PC-3 (cell line): ENCODE data around the gene SEMA5A. TPM values are rescaled to one million over a fixed set of nuclear protein-coding genes. Genes with fewer than 3 reads are reported as not detected.

Experiments used
- ATAC-seq: fragments of 200-7000 bp; cut with Tn5 transposase; 2 replicates; pipeline ENCODE4 v1.9.1; 2020; ENCODE audit warnings: mild to moderate bottlenecking, moderate library complexity
- BruUV-seq: library from RNA; stranded (reverse); fragments of 400-500 nt; replicated peaks from 2 replicates; lab custom pipeline; 2021; lab: Mats Ljungman, UMichigan
- CTCF ChIA-PET: fragments of 300-600 bp; sonication (Branson Sonifier 250); formaldehyde crosslinking; loops from one replicate; lab custom pipeline; 2022; ENCODE audit warnings: antibody characterized with exemption; lab: Charles Lee
- POLR2A ChIA-PET: fragments of 300-600 bp; sonication (Branson Sonifier 250); formaldehyde crosslinking; loops from one replicate; lab custom pipeline; 2022; ENCODE audit warnings: antibody characterized with exemption; ENCODE audit not compliant: unreplicated experiment; lab: Charles Lee
- DNase-seq: peaks from one replicate; pipeline ENCODE4 v3.0.0-alpha.2; 2015
- H2AFZ ChIP-seq: fragments of 300-600 bp; sonication (generic); 2 replicates; pipeline ENCODE4 v1.6.0; 2016; ENCODE audit warnings: antibody characterized with exemption, low read length
- H3F3A ChIP-seq: fragments of 300-600 bp; sonication (generic); one replicate; pipeline ENCODE4 v1.6.0; 2017; ENCODE audit warnings: antibody characterized with exemption, low read length, control low read depth, mild to moderate bottlenecking; ENCODE audit not compliant: unreplicated experiment
- H3K27ac ChIP-seq: fragments of 300-600 bp; sonication (generic); 2 replicates; pipeline ENCODE4 v1.5.1; 2016; ENCODE audit warnings: mild to moderate bottlenecking, low read length
- H3K27me3 ChIP-seq: fragments of 300-600 bp; sonication (generic); 2 replicates; pipeline ENCODE4 v1.6.1; 2016; ENCODE audit warnings: low read length, mixed read lengths
- H3K36me3 ChIP-seq: fragments of 300-600 bp; sonication (generic); 2 replicates; pipeline ENCODE4 v1.6.1; 2016; ENCODE audit warnings: low read depth, mixed run types, low read length, mixed read lengths
- H3K4me1 ChIP-seq: fragments of 300-600 bp; sonication (generic); 2 replicates; pipeline ENCODE4 v1.5.1; 2016; ENCODE audit warnings: low read length; ENCODE audit not compliant: insufficient read depth
- H3K4me2 ChIP-seq: fragments of 300-600 bp; sonication (generic); 2 replicates; pipeline ENCODE4 v1.6.0; 2016; ENCODE audit warnings: low read length
- H3K4me3 ChIP-seq: fragments of 300-600 bp; sonication (generic); 2 replicates; pipeline ENCODE4 v1.5.1; 2016; ENCODE audit warnings: mild to moderate bottlenecking, low read length, mixed read lengths
- H3K79me2 ChIP-seq: fragments of 300-600 bp; sonication (generic); 2 replicates; pipeline ENCODE4 v1.6.1; 2017; ENCODE audit warnings: low read length, mixed read lengths
- H3K9ac ChIP-seq: fragments of 300-600 bp; sonication (generic); 2 replicates; pipeline ENCODE4 v1.6.0; 2016; ENCODE audit warnings: mild to moderate bottlenecking, low read length
- H3K9me2 ChIP-seq: fragments of 300-600 bp; sonication (generic); replicated peaks from 2 replicates; pipeline ENCODE4 v1.6.1; 2016; ENCODE audit warnings: mixed run types, low read length, mixed read lengths
- H3K9me3 ChIP-seq: fragments of 300-600 bp; sonication (generic); 2 replicates; pipeline ENCODE4 v1.6.1; 2016; ENCODE audit warnings: low read length, mixed read lengths
- H4K20me1 ChIP-seq: fragments of 300-600 bp; sonication (generic); 2 replicates; pipeline ENCODE4 v1.6.1; 2016; ENCODE audit warnings: low read length, mixed read lengths
- CTCF ChIP-seq: fragments of 300-600 bp; sonication (generic); conservative IDR thresholded peaks from 2 replicates; pipeline ENCODE4 v1.5.1; 2017; ENCODE audit warnings: antibody characterized with exemption, low read depth, mild to moderate bottlenecking, low read length
- EZH2 ChIP-seq: fragments of 300-600 bp; sonication (generic); IDR thresholded peaks from one replicate; pipeline ENCODE4 v1.6.1; 2017; ENCODE audit warnings: antibody characterized with exemption, mild to moderate bottlenecking, low read length; ENCODE audit not compliant: unreplicated experiment
- EZH2phosphoT487 ChIP-seq: fragments of 300-600 bp; sonication (generic); IDR thresholded peaks from 2 replicates; pipeline ENCODE4 v1.6.1; 2018; ENCODE audit warnings: mild to moderate bottlenecking, antibody characterized with exemption, low read length, borderline replicate concordance
- intact Hi-C: fragments of 100-400 bp; cut with micrococcal nuclease; formaldehyde crosslinking; loops from 2 replicates; pipeline ENCODE4 v1.9.0; 2023
- total RNA-seq: library from RNA; depleted of rRNA; stranded (reverse); fragments of >200 nt; gene quantifications from 2 replicates; pipeline ENCODE4 v1.2.3, GENCODE V29; 2014

The SEMA5A gene
- total RNA-seq, 1 experiment from 2014 or later = 4.4 TPM

GRCh38 chr5:9279774-9280173, 266.1 kb downstream of the SEMA5A start:
- H3K9me2 ChIP-seq = no peaks in the 10 kb centered on the region
- CTCF ChIA-PET = no interaction called here
- TF ChIP-seq EZH2 (no peak), EZH2phosphoT487 (no peak), CTCF (no peak)
- intact Hi-C loops = no loop called here
- H3K4me2 ChIP-seq = no peak overlapping the region
- no peaks in the 10 kb centered on the region for H3K27me3 ChIP-seq
- H2AFZ ChIP-seq = no peak overlapping the region
- H3K9me3 ChIP-seq = no peaks in the 10 kb centered on the region
- H3F3A ChIP-seq = no peaks in the 10 kb centered on the region
- H3K9ac ChIP-seq = no peak overlapping the region
- no peaks in the 10 kb centered on the region; the same call in 1 of the 2 replicates for H3K4me1 ChIP-seq
- no peaks in the 10 kb centered on the region for H3K36me3 ChIP-seq
- POLR2A ChIA-PET = no interaction called here
- no peaks in the 10 kb centered on the region for H3K79me2 ChIP-seq
- BruUV-seq = no TSS peak
- no peaks in the 10 kb centered on the region for H4K20me1 ChIP-seq
- no peak overlapping the region for H3K27ac ChIP-seq
- ATAC-seq (no peak), DNase-seq (no peak)
- no peak overlapping the region for H3K4me3 ChIP-seq

DNA sequence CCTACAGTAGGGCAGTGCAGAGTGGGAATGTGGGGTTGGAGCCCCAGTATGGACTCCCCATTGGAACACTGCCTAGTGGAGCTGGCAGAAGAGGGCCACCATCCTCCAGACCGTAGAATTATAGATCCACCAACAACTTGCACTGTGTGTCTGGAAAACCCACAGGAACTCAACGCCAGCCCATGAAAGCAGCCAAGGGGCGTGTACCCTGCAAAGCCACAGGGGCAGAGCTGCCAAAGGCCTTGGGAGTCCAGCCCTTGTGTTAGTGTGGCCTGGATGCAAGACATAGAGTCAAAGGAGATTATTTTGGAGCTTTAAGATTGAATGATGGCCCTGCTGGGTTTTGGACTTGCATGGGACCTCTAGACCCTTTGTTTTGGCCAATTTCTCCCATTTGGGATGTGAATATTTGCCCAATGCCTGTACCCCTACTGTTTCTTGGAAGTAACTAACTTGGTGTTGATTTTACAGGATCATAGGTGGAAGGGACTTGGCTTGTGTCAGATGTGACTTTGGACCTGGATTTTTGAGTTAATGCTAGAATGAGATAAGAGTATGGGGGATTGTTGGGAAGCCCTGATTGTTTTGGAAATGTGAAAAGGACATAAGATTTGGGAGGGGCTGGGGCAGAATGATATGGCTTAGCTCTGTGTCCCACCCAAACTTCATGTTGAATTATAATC, 266.8 kb downstream of the SEMA5A start:
- Histone ChIP-seq H3K4me2 (no peak overlapping the region), H3K4me3 (no peak overlapping the region), H4K20me1 (no peaks in the 10 kb centered on the region), H3K27ac (no peak overlapping the region), H3K36me3 (no peaks in the 10 kb centered on the region), H3K4me1 (no peaks in the 10 kb centered on the region; the same call in 1 of the 2 replicates), H3K9me2 (no peaks in the 10 kb centered on the region), H3K79me2 (no peaks in the 10 kb centered on the region), H3K9ac (no peak overlapping the region), H3F3A (no peaks in the 10 kb centered on the region), H3K9me3 (no peaks in the 10 kb centered on the region), H2AFZ (no peak overlapping the region), H3K27me3 (no peaks in the 10 kb centered on the region)
- DNase-seq (no peak), ATAC-seq (no peak)
- BruUV-seq = no TSS peak
- intact Hi-C loops = no loop called here
- no peak for TF ChIP-seq CTCF
- no peak for TF ChIP-seq EZH2phosphoT487
- TF ChIP-seq EZH2 = no peak
- CTCF ChIA-PET = no interaction called here
- POLR2A ChIA-PET = no interaction called here

GRCh38 chr5:9269014-9269413, 276.9 kb downstream of the SEMA5A start:
- CTCF ChIA-PET = no interaction called here
- Histone ChIP-seq H3K9me2 (no peaks in the 10 kb centered on the region), H3K4me3 (no peak overlapping the region), H3K36me3 (no peaks in the 10 kb centered on the region), H3K79me2 (no peaks in the 10 kb centered on the region), H4K20me1 (no peaks in the 10 kb centered on the region), H3K4me1 (peaks cover 11% of the 10 kb centered on the region), H3F3A (no peaks in the 10 kb centered on the region), H2AFZ (no peak overlapping the region), H3K27me3 (no peaks in the 10 kb centered on the region), H3K27ac (no peak overlapping the region), H3K4me2 (no peak overlapping the region), H3K9ac (no peak overlapping the region), H3K9me3 (no peaks in the 10 kb centered on the region)
- peak; percentile 35 for DNase-seq
- BruUV-seq = no TSS peak
- TF ChIP-seq CTCF (no peak), EZH2 (no peak), EZH2phosphoT487 (no peak)
- intact Hi-C loops = no loop called here
- ATAC-seq = no peak
- POLR2A ChIA-PET = interaction anchor here (0.7 kb wide), 1 partner anchor 202 kb away, joined by 5 read pairs; no protein-coding TSS in a partner anchor
